Measurements from ENCODE around the gene KIAA1755. TPM values are rescaled to one million over a fixed set of nuclear protein-coding genes. Genes with fewer than 3 reads are reported as not detected.

The KIAA1755 gene
- total RNA-seq, 4 donors from 2014 or later = 12.0 to 36.3 (median 23.1) TPM

DNA sequence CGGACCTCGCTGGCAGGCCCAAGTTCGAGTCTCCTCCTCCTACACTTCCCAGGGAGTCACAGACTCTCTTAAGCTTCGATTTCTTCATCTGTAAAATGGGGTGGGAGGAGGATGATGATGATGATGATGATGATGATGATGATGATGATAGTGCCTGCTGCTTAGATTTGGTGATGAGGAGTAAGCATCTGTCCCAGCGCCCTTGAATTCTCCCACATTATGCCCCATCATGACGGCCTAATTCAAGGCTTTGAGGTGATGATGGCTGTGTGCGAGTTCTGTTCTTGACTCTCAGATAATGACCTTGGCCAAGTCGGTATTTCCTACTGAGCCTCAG, 487 bp upstream of the KIAA1755 start:
- WGBS, 2 donors = 48 to 53% methylated on average over 8 of the region's 8 CpGs

GRCh38 chr20:38260025-38260377, 534 bp downstream of the KIAA1755 start:
- WGBS, 2 donors = 6 to 11% methylated on average over 5 of the region's 5 CpGs
- H3K4me1 ChIP-seq = peaks cover 0 to 52% (median 13%) of the 10 kb centered on the region in 4 donors
- DNase-seq (ENCODE audit: low spot score in 2 of 2) = no peak
- H3K27me3 ChIP-seq = peaks cover 0 to 4% of the 10 kb centered on the region in 2 donors
- H3K36me3 ChIP-seq = no peaks in the 10 kb centered on the region
- peak overlapping the region; percentile 89 to 98 (median 94) for H3K27ac ChIP-seq
- TF ChIP-seq CTCF (IDR thresholded peaks at IDR 0.05) (no peak), POLR2A (IDR thresholded peaks at IDR 0.05) (no peak), EP300 (IDR thresholded peaks at IDR 0.05) (no peak)
- H3K4me3 ChIP-seq = peak overlapping the region; percentile 47 to 70 (median 53)
- no peaks in the 10 kb centered on the region for H3K9me3 ChIP-seq

More for the DNA sequence above, 487 bp upstream of the KIAA1755 start:
- Histone ChIP-seq H3K27ac (peak overlapping the region; percentile 89 to 98 (median 94)), H3K4me1 (peaks cover 0 to 42% (median 4%) of the 10 kb centered on the region in 4 donors), H3K36me3 (no peaks in the 10 kb centered on the region), H3K27me3 (peaks cover 0 to 4% of the 10 kb centered on the region in 2 donors), H3K9me3 (no peaks in the 10 kb centered on the region), H3K4me3 (peak overlapping the region in 3 of 4 donors; percentile 47 to 70 (median 49))
- no peak for DNase-seq (ENCODE audit: low spot score in 2 of 2)
- no peak for TF ChIP-seq EP300 (IDR thresholded peaks at IDR 0.05)
- no peak for TF ChIP-seq POLR2A (IDR thresholded peaks at IDR 0.05)
- TF ChIP-seq CTCF (IDR thresholded peaks at IDR 0.05) = no peak

GRCh38 chr20:38258545-38259215, 1.9 kb downstream of the KIAA1755 start:
- Histone ChIP-seq H3K9me3 (no peaks in the 10 kb centered on the region), H3K4me3 (peak overlapping the region in 1 of 4 donors; percentile 70), H3K36me3 (no peaks in the 10 kb centered on the region), H3K27me3 (peaks cover 0 to 4% of the 10 kb centered on the region in 2 donors), H3K27ac (peak overlapping the region in 3 of 4 donors; percentile 91 to 96 (median 93)), H3K4me1 (peaks cover 0 to 65% (median 13%) of the 10 kb centered on the region in 4 donors)
- WGBS, 2 donors = 78 to 88% methylated on average over 5 to 7 of the region's 7 CpGs
- DNase-seq (ENCODE audit: low spot score in 2 of 2) = no peak
- TF ChIP-seq CTCF (IDR thresholded peaks at IDR 0.05) = no peak
- TF ChIP-seq EP300 (IDR thresholded peaks at IDR 0.05) = no peak
- TF ChIP-seq POLR2A (IDR thresholded peaks at IDR 0.05) = no peak

- peaks cover 0 to 4% of the 10 kb centered on the region in 2 donors for H3K27me3 ChIP-seq
- H3K36me3 ChIP-seq = no peaks in the 10 kb centered on the region
- no peak overlapping the region for H3K4me3 ChIP-seq
- DNase-seq (ENCODE audit: low spot score in 2 of 2) = no peak
- no peaks in the 10 kb centered on the region for H3K9me3 ChIP-seq
- WGBS, 2 donors = 70 to 84% methylated on average over 2 of the region's 2 CpGs
- peaks cover 0 to 82% (median 20%) of the 10 kb centered on the region in 4 donors for H3K4me1 ChIP-seq
- H3K27ac ChIP-seq = peak overlapping the region in 3 of 4 donors; percentile 8 to 96 (median 93)
- no peak for TF ChIP-seq CTCF (IDR thresholded peaks at IDR 0.05)
- no peak for TF ChIP-seq EP300 (IDR thresholded peaks at IDR 0.05)
Observed at GRCh38 chr20:38256966-38257365, 3.6 kb downstream of the KIAA1755 start.

DNA sequence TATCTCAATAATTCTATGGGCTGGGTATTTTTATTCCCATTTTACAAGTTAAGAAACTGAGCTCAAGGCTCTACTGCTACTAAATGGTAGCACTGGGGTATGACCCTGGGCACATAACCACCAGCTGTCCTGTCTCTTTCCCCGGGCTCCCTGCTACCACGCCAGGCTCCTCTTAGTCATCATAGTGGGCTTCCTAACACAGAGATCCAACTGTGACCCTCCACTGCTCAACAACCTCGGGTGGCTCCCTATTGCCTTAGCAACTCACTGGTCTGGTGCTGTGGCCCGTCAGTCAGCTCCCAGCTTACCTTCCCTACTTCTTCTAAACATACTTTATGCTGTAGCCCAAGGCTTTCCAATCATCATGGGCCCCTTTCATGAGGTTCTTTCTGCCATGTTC, 4.5 kb downstream of the KIAA1755 start:
- Histone ChIP-seq H3K4me3 (no peak overlapping the region), H3K9me3 (no peaks in the 10 kb centered on the region), H3K27ac (peak overlapping the region in 3 of 4 donors; percentile 64 to 96 (median 93)), H3K27me3 (peaks cover 0 to 4% of the 10 kb centered on the region in 2 donors), H3K4me1 (peaks cover 0 to 90% (median 22%) of the 10 kb centered on the region in 4 donors), H3K36me3 (no peaks in the 10 kb centered on the region)
- no peak for TF ChIP-seq EP300 (IDR thresholded peaks at IDR 0.05)
- DNase-seq (ENCODE audit: low spot score in 2 of 2) = no peak
- WGBS, 2 donors = 46 to 55% methylated on average over 4 of the region's 4 CpGs

Data from tibial nerve (tissue), 4 donors.